HepG2 (cell line): Measurements from ENCODE around the gene IGFN1. TPM values are rescaled to one million over a fixed set of nuclear protein-coding genes. Genes with fewer than 3 reads are reported as not detected.

Experiments
- ATAC-seq: fragments of 200-7000 bp; cut with Tn5 transposase; 3 replicates; pipeline ENCODE4 v1.9.1; 2020; ENCODE audit warnings: mild to moderate bottlenecking, moderate library complexity
- BruUV-seq: library from RNA; stranded (reverse); fragments of 400-500 nt; replicated peaks from 2 replicates; lab custom pipeline; 2021; lab: Mats Ljungman, UMichigan
- CTCF ChIA-PET: fragments of 300-600 bp; formaldehyde crosslinking; extraction: SDS; loops from one replicate; lab custom pipeline; 2021; ENCODE audit warnings: low total read pairs, inconsistent platforms, low intra/inter-chr PET ratio; lab: Yijun Ruan, JAX
- POLR2A ChIA-PET: fragments of 350-600 bp; sonication (Branson Sonifier 250); formaldehyde crosslinking; loops from one replicate; lab custom pipeline; 2020; ENCODE audit warnings: antibody characterized with exemption, inconsistent platforms; lab: Yijun Ruan, JAX
- DNase-seq: peaks from one replicate; pipeline ENCODE4 v3.0.0-alpha.2; 2015; ENCODE audit warnings: low spot score
- FAIRE-seq: peaks from 3 replicates; lab custom pipeline; 2011; peaks lifted over from hg19 to GRCh38; lab: Jason Lieb, UNC
- H2AFZ ChIP-seq: one replicate; pipeline ENCODE4 v1.6.1; 2011; ENCODE audit warnings: low read length, inconsistent platforms
- H3K27ac ChIP-seq: fragments of 300-600 bp; 3 replicates; pipeline ENCODE4 v1.8.0; 2011; ENCODE audit warnings: mixed run types, mild to moderate bottlenecking, mixed read lengths, low read length, inconsistent platforms; ENCODE audit not compliant: insufficient read depth; ENCODE audit errors: extremely low read length
- H3K27me3 ChIP-seq, 2 experiments: fragments of 200-600 bp in 1 of 2; 2 replicates in 1 of 2; 3 replicates in 1 of 2; pipeline versions ENCODE4 v1.6.0 to v1.8.0; 2011; ENCODE audit warnings: low read length in 2 of 2, mild to moderate bottlenecking in 2 of 2, moderate library complexity in 2 of 2, inconsistent platforms in 1 of 2; ENCODE audit not compliant: insufficient read depth in 2 of 2, control insufficient read depth in 1 of 2
- H3K36me3 ChIP-seq, 2 experiments: fragments of 200-600 bp in 1 of 2; replicated peaks in 1 of 2; 2 replicates in 1 of 2; 3 replicates in 1 of 2; pipeline versions ENCODE4 v1.5.1 to v1.8.0; 2011; ENCODE audit warnings: low read length in 2 of 2, inconsistent platforms in 1 of 2; ENCODE audit not compliant: insufficient read depth in 2 of 2, control insufficient read depth in 1 of 2
- H3K4me1 ChIP-seq: 2 replicates; pipeline ENCODE4 v1.5.1; 2012; ENCODE audit warnings: low read length, inconsistent platforms; ENCODE audit not compliant: insufficient read depth
- H3K4me2 ChIP-seq: 2 replicates; pipeline ENCODE4 v1.6.0; 2011; ENCODE audit warnings: low read depth, low read length, inconsistent platforms
- H3K4me3 ChIP-seq, 3 experiments: fragments of 200-600 bp in 1 of 3; sonication (generic), shearing (Covaris generic) in 1 of 3; replicated peaks in 1 of 3; 2 replicates each; pipeline ENCODE4 v1.5.1; 2011 to 2016; ENCODE audit warnings: low read length in 3 of 3, inconsistent platforms in 2 of 3, low read depth in 2 of 3, mild to moderate bottlenecking in 2 of 3, control low read depth in 1 of 3, mixed read lengths in 1 of 3; ENCODE audit not compliant: insufficient read depth in 1 of 3
- H3K79me2 ChIP-seq: one replicate; pipeline ENCODE4 v1.6.1; 2011; ENCODE audit warnings: low read length, inconsistent platforms; ENCODE audit not compliant: insufficient read depth
- H3K9ac ChIP-seq: 2 replicates; pipeline ENCODE4 v1.6.0; 2011; ENCODE audit warnings: mild to moderate bottlenecking, low read depth, low read length, inconsistent platforms; ENCODE audit not compliant: insufficient read depth
- H3K9me3 ChIP-seq: 2 replicates; pipeline ENCODE4 v1.5.1; 2012; ENCODE audit warnings: mild to moderate bottlenecking, low read length
- H4K20me1 ChIP-seq: 2 replicates; pipeline ENCODE4 v1.6.0; 2011; ENCODE audit warnings: inconsistent platforms, mild to moderate bottlenecking, low read length, moderate library complexity; ENCODE audit not compliant: insufficient read depth
- NCOA5 ChIP-seq: sonication (generic); formaldehyde crosslinking; IDR thresholded peaks from 2 replicates; pipeline ENCODE4 v1.4.0; 2020; ENCODE audit warnings: missing genetic modification reagents
- REXO4 ChIP-seq: sonication (generic); formaldehyde crosslinking; IDR thresholded peaks from 2 replicates; pipeline ENCODE4 v1.8.0; 2022; ENCODE audit warnings: missing genetic modification reagents, mild to moderate bottlenecking, borderline replicate concordance
- ZNF207 ChIP-seq: fragments of 450-650 bp; IDR thresholded peaks from 2 replicates; pipeline ENCODE4 v1.6.1; 2016; ENCODE audit warnings: antibody characterized with exemption, borderline replicate concordance
- ZNF564 ChIP-seq: sonication (generic); formaldehyde crosslinking; IDR thresholded peaks from 2 replicates; pipeline ENCODE4 v1.8.1; 2023; ENCODE audit warnings: mild to moderate bottlenecking, missing genetic modification reagents
- ZNF629 ChIP-seq: sonication (generic); formaldehyde crosslinking; conservative IDR thresholded peaks from 2 replicates; pipeline ENCODE4 v1.5.0; 2020; ENCODE audit warnings: missing genetic modification reagents
- WGBS: methylation state at CpG from one replicate; pipeline ENCODE4 v1.1.6; 2017; ENCODE audit warnings: low lambda C conversion rate; 5-methylcytosine and 5-hydroxymethylcytosine counted together
- in situ Hi-C: cut with HindIII; loops from 2 replicates; pipeline ENCODE4 v1.10.0; 2017; ENCODE audit warnings: low pct_unique_long_range_greater_than_20kb; ENCODE audit not compliant: extremely low pct_ligation_motif_present
- intact Hi-C: fragments of 100-400 bp; cut with micrococcal nuclease; formaldehyde crosslinking; loops from one replicate; pipeline ENCODE4 v1.10.0; 2022; ENCODE audit not compliant: unreplicated experiment
- polyA plus RNA-seq, 8 experiments: library from polyadenylated mRNA; depleted of rRNA in 3 of 8; stranded (reverse) in 7 of 8; unstranded in 1 of 8; fragments of >200 nt; fragmentation: Illumina TruSeq in 4 of 8; extraction: Trizol in 4 of 8; gene quantifications; 2 replicates each; pipeline versions ENCODE4 v1.2.1 to v1.2.3, GENCODE V29; 2011 to 2016; ENCODE audit warnings: low read depth in 4 of 8, missing spikeins in 1 of 8, mixed read lengths in 1 of 8; ENCODE audit not compliant: insufficient read depth in 1 of 8
- total RNA-seq, 5 experiments: library from RNA; depleted of rRNA; stranded (reverse); fragments of >200 nt; fragmentation: Illumina TruSeq; extraction: Trizol; gene quantifications; 2 replicates each; pipeline ENCODE4 v1.2.3, GENCODE V29; 2016; ENCODE audit warnings: low read depth in 1 of 5
- TF ChIP-seq, protein P1 (sequence below): IDR thresholded peaks from 2 replicates; pipeline ENCODE4 v1.6.1; 2016; ENCODE audit warnings: low read depth, missing genetic modification reagents, missing compliant biosample characterization
- TF ChIP-seq, protein P2 (sequence below): sonication (generic); formaldehyde crosslinking; IDR thresholded peaks from 2 replicates; pipeline ENCODE4 v1.4.0; 2020; ENCODE audit warnings: mild to moderate bottlenecking, missing genetic modification reagents
- TF ChIP-seq, protein P3 (sequence below): sonication (generic); formaldehyde crosslinking; conservative IDR thresholded peaks from 2 replicates; pipeline ENCODE4 v1.8.1; 2023; ENCODE audit warnings: missing genetic modification reagents

The IGFN1 gene
- total and polyA plus RNA-seq, 2 of the 13 experiments (the other 11 are each of a cell fraction or from before 2014, with no cell fraction given), result 0.04 to 0.05 TPM

DNA sequence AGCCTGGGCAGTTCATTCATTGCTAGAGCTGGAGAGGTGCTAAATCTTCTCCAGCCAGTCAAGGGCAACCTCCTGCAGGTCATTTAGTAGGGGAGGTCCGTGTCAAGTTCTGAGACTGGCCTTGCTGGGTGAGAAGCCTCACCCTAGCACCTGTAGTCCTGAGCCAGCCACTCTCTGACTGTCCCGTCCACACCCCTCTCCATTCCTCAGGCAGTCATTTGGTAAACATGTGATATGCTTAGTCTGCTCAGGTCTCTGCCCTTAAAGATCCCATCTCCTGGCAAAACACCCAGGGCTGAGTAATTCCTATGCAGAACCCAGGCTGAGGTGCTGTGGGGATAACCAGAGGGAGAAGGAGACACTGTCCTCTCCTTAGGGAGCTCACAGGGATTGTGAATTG, 13.7 kb upstream of the IGFN1 start (continued):
- TF ChIP-seq, protein P1, sequence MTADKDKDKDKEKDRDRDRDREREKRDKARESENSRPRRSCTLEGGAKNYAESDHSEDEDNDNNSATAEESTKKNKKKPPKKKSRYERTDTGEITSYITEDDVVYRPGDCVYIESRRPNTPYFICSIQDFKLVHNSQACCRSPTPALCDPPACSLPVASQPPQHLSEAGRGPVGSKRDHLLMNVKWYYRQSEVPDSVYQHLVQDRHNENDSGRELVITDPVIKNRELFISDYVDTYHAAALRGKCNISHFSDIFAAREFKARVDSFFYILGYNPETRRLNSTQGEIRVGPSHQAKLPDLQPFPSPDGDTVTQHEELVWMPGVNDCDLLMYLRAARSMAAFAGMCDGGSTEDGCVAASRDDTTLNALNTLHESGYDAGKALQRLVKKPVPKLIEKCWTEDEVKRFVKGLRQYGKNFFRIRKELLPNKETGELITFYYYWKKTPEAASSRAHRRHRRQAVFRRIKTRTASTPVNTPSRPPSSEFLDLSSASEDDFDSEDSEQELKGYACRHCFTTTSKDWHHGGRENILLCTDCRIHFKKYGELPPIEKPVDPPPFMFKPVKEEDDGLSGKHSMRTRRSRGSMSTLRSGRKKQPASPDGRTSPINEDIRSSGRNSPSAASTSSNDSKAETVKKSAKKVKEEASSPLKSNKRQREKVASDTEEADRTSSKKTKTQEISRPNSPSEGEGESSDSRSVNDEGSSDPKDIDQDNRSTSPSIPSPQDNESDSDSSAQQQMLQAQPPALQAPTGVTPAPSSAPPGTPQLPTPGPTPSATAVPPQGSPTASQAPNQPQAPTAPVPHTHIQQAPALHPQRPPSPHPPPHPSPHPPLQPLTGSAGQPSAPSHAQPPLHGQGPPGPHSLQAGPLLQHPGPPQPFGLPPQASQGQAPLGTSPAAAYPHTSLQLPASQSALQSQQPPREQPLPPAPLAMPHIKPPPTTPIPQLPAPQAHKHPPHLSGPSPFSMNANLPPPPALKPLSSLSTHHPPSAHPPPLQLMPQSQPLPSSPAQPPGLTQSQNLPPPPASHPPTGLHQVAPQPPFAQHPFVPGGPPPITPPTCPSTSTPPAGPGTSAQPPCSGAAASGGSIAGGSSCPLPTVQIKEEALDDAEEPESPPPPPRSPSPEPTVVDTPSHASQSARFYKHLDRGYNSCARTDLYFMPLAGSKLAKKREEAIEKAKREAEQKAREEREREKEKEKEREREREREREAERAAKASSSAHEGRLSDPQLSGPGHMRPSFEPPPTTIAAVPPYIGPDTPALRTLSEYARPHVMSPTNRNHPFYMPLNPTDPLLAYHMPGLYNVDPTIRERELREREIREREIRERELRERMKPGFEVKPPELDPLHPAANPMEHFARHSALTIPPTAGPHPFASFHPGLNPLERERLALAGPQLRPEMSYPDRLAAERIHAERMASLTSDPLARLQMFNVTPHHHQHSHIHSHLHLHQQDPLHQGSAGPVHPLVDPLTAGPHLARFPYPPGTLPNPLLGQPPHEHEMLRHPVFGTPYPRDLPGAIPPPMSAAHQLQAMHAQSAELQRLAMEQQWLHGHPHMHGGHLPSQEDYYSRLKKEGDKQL (CRISPR knock-in tag), result no peak
- TF ChIP-seq ZNF629 (CRISPR knock-in tag) (no peak), ZNF207 (no peak), NCOA5 (no peak)

DNA sequence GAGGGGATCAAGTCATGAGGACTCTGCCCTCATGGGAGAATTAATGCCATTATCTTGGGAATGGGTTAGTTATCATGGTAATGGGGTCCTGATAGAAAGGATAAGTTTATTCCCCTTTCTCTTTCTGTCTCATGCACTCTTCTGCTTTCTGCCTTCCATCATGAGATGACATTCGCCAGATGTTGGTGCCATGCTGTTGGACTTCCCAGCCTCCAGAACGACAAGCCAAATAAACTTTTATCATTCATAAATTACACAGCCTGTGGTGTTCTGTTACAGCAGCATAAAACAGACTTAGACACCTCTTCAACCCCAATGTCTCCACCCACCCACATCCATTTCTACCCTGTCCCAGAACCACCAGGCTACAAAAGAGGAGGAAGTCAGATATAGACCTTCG, 11.9 kb upstream of the IGFN1 start:
- DNase-seq (no peak), ATAC-seq (no peak)
- H3K36me3 ChIP-seq, result no peaks in the 10 kb centered on the region
- CTCF ChIA-PET, result no interaction called here
- peaks cover 47% of the 10 kb centered on the region for H3K4me1 ChIP-seq
- H3K9me3 ChIP-seq, result no peaks in the 10 kb centered on the region
- no peak overlapping the region for H3K9ac ChIP-seq
- POLR2A ChIA-PET, result no interaction called here
- H2AFZ ChIP-seq, result no peak overlapping the region
- intact Hi-C loops, result no loop called here
- 52% methylated on average over 3 of the region's 3 CpGs for WGBS
- H3K4me2 ChIP-seq, result no peak overlapping the region
- BruUV-seq, result no TSS peak
- no peak overlapping the region for H3K4me3 ChIP-seq
- TF ChIP-seq, protein P2, sequence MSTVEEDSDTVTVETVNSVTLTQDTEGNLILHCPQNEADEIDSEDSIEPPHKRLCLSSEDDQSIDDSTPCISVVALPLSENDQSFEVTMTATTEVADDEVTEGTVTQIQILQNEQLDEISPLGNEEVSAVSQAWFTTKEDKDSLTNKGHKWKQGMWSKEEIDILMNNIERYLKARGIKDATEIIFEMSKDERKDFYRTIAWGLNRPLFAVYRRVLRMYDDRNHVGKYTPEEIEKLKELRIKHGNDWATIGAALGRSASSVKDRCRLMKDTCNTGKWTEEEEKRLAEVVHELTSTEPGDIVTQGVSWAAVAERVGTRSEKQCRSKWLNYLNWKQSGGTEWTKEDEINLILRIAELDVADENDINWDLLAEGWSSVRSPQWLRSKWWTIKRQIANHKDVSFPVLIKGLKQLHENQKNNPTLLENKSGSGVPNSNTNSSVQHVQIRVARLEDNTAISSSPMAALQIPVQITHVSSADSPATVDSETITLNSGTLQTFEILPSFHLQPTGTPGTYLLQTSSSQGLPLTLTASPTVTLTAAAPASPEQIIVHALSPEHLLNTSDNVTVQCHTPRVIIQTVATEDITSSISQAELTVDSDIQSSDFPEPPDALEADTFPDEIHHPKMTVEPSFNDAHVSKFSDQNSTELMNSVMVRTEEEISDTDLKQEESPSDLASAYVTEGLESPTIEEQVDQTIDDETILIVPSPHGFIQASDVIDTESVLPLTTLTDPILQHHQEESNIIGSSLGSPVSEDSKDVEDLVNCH (CRISPR knock-in tag), result no peak
- TF ChIP-seq ZNF564 (CRISPR knock-in tag) (peak; percentile 71), REXO4 (no peak)
- TF ChIP-seq, protein P3, sequence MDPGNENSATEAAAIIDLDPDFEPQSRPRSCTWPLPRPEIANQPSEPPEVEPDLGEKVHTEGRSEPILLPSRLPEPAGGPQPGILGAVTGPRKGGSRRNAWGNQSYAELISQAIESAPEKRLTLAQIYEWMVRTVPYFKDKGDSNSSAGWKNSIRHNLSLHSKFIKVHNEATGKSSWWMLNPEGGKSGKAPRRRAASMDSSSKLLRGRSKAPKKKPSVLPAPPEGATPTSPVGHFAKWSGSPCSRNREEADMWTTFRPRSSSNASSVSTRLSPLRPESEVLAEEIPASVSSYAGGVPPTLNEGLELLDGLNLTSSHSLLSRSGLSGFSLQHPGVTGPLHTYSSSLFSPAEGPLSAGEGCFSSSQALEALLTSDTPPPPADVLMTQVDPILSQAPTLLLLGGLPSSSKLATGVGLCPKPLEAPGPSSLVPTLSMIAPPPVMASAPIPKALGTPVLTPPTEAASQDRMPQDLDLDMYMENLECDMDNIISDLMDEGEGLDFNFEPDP (CRISPR knock-in tag), result no peak
- TF ChIP-seq, all 625 proteins: peak for 1
- no peak for FAIRE-seq
- Histone ChIP-seq H3K79me2 (no peaks in the 10 kb centered on the region), H3K27me3 (peaks cover 0 to 21% of the 10 kb centered on the region in 2 experiments; a peak in 1 of 5 replicates), H4K20me1 (no peaks in the 10 kb centered on the region), H3K27ac (no peak overlapping the region)
- in situ Hi-C loops, result no loop called here
